Colon (tissue), 2 donors: ENCODE data around the gene EHMT1.
"Not testable (repeated sequence)": the region's sequence is repeated elsewhere in the genome, so short reads cannot be mapped to it uniquely, and the experiment has no call there.

Experiments used
- FAIRE-seq: peaks from 2 replicates; lab custom pipeline; 2012; peaks lifted over from hg19 to GRCh38; lab: Jason Lieb, UNC
- donor health status: control.
- donor health status: control.

Gene EHMT1

GRCh38 chr9:137873858-137874362 lies 255.1 kb downstream of the EHMT1 start:
- no peak for FAIRE-seq

DNA sequence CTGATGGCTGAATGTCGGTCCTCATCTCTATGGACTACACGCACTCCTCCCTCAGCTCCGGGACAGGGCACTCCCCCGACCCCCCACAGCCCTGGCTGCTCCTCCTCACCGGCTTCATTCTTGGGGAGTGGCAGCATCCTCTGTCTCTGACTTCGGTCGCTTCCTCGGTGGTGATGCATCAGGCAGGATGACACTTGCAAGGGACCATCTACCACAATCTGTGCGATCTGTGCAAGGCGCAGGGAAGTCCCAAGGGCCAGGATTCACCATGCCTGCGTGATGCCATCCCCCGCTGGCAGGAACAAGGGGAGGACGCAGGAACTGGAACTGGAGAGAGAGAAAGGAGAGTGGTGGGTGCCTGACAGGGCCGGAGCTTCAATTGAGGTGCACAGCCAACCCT lies 256.5 kb downstream of the EHMT1 start:
- FAIRE-seq = no peak

GRCh38 chr9:137875846-137876245 lies 257.0 kb downstream of the EHMT1 start:
- FAIRE-seq = no peak

DNA sequence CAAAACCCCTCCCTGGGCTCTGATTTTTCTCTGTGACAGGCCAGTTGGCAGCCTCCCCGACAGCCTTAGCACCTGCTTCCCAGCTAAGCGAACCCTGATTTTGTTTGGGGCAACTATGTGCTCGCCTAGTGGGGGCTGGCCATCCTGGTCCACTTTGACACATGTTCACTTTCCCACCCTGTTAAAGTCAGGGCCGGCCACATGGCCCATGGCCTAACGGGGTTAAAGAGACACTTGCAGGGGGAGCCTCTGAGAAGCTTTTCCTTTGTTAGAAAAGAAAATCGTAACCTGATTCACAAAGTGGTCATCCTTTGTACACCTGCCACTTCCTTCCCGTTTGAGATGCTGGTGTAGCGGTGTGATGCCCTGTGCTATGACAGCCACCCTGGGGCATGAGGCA lies 257.5 kb downstream of the EHMT1 start:
- FAIRE-seq = no peak

DNA sequence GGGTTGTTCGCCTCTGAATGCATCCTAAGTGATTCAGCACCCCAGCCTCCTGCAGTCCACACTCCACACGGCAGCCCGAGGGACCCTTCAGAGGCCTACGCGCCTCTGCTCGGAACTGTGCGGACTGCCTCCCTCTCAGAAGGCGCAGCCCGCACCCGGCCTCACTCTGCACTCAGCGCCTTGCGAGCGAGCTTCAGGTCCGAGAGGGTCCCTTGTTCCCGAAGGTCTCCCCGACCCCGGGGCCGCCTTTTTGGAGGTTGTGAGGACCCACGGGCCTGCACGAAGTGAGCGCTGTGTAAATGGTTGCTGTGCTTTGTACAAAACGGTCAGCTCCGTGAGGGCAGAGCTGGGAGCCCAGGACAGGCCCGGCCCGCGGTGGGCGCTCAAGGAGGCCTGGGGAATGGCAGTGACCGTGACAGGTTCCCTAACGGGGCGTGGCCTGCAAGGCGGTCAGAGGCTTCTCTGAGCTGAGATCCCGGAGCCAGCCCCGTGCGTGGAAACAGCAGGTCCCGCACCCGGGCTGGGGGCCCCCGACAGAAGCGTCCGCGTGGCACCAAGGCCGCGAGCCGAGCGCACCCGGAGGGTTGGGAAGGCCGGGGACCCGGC lies 258.1 kb downstream of the EHMT1 start:
- FAIRE-seq = no peak

DNA sequence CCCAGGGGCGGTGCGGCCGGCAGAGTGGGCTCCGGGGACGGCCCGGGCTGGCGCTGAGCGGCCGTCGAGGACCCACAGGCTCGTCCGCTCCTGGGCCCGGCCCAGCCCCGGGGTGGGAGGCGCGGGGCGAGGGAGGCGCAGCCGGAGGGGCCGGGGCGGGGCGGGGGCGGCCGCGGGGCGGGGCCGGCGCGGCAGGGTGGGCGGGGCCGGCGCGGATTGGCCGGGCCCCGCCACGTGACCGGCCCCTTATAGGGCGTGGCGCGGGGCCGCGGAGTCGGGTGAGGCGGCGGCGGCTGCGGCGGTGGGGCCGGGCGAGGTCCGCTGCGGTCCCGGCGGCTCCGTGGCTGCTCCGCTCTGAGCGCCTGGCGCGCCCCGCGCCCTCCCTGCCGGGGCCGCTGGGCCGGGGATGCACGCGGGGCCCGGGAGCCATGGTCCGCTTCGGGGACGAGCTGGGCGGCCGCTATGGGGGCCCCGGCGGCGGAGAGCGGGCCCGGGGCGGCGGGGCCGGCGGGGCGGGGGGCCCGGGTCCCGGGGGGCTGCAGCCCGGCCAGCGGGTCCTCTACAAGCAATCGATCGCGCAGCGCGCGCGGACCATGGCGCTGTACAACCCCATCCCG lies 258.8 kb downstream of the EHMT1 start, which contains the start of gene CACNA1B:
CACNA1B (plus strand) TSS at position 277 of the 617 bp plus-strand sequence; CDS start at position 429, 152 bp downstream.
- FAIRE-seq = not testable (repeated sequence)

DNA sequence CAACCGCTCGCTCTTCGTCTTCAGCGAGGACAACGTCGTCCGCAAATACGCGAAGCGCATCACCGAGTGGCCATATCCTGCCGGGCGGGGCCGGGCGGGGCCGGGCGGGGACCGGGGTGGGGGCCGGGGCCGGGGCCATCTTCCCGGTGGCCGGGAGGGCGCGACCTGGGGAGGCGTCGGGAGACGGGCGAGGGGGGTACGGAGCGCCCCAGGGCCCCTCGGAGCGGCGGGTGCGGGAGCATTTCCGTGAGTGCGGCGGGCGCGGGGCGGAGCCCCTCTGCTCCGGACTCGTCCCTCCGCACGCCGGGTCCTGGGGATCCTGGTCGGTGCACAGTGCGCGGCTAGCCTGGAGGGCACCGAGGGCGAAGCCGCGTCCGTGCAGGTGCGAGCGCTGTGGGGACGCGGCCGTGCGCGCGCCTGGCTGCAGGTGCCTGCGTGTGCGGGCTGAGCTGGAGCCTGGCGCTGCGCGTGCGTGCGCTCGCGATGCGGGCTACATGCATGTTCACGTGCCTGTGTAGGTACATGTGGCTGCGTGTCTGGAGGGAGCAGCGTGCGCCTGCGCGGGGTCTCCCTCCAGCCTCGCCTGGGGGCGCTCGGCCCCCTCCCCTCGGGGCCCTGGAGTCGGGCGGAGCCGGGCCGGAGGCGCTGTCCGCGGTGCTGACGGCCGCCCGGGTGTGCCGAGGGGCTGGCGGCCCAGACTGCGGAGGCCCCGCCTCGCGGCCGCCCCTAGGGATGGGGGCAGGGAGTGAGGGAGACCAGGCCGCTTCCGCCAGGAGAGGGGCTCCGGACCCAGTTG lies 259.5 kb downstream of the EHMT1 start:
- FAIRE-seq = no peak

GRCh38 chr9:137879052-137879451 lies 260.2 kb downstream of the EHMT1 start:
- FAIRE-seq = no peak

GRCh38 chr9:137879566-137880150 lies 260.9 kb downstream of the EHMT1 start:
- no peak for FAIRE-seq

DNA sequence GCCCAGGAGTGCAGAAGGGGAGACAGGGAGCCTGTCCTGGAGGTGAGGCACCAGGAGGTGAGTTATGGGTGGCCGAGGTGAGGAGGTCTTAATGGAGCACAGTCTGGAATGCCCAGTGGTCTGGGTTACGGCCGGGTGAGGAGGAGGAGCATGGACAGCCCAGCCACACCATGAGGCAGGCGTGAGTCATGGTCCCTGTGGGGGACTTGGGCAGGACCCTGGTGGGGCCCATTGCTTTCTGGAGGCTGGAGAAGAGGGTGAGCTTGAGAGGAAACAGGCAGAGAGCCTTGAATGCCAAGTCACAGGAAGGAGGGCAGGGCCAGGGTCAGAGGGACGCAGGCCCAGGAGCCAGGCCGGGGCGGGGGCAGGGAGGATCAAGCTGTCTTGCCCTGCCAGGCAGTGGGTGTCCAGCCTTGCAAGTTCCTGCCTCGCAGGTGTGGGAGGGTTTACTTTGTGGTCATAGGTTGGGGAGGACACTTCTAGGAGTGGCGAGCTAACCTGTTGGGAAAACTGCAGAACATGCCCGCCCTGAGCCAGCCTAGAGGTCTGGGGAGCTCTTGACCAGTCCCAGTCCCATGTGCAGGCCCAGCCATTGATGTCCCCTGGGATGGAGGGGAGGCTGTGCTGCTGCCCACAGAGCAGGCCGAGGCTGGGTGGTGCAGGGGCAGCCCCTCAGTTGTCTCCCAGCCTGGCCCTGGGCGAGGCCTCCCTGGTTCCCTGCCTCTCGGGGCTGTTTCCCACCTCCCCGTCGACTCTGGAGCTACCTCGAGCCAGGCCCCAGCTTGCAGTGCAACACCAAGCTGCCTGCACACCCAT lies 261.6 kb downstream of the EHMT1 start:
- FAIRE-seq = no peak

GRCh38 chr9:137880976-137881530 lies 262.2 kb downstream of the EHMT1 start:
- no peak for FAIRE-seq

- FAIRE-seq = no peak
These were observed 263.0 kb downstream of the EHMT1 start for GRCh38 chr9:137881591-137882505.

DNA sequence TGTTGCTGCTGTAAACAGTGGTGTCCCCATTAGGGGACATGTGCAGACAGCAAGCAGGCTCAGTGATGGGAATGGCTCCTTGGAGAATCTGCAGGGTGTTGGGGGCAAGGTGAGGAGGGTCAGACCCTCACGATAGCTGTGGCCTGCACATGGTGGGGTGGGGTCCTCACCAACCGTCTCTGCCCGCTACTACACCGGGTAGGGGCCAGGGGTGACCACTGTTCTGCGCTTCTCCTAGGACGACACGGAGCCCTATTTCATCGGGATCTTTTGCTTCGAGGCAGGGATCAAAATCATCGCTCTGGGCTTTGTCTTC lies 263.7 kb downstream of the EHMT1 start:
- no peak for FAIRE-seq

DNA sequence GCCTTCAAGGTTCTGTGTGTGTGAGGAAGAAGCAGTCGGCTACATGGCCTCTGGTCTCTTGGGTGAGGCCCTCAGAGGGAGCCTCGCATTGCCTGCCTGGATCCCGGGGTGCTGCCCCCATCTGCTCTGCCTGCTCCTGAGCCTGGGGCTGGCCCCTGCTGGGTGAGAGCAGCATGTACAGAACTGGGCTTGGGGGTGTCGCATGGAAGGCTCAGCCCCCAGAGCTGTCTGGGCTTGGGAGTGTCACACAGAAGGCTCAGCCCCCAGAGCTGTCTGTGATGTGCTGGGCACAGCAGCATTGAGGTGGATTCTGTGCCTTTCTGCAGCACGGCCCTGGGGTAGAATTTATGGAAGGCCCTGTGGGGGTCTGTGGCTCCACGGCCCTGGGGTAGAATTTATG lies 265.2 kb downstream of the EHMT1 start:
- not testable (repeated sequence) for FAIRE-seq

DNA sequence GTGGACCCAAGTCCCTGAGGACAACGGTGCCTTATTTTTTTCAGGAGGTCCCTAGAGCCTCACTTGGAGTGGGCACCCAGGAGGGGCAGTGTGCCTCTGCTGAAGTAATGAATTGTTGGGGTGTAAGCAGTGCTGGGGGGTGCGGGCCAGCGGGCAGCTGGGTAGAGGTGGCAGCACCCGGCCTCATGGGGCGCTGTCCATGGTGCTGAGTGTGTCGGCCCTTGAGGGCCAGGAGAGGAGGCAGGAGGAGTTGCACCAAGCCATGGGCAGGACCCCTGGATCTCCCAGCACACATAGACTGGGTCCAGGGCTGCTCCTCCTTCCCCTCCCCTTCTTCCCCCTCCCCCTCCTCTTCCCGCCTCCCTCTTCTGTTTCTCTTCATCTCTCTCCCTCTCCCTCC lies 265.7 kb downstream of the EHMT1 start:
- not testable (repeated sequence) for FAIRE-seq

DNA sequence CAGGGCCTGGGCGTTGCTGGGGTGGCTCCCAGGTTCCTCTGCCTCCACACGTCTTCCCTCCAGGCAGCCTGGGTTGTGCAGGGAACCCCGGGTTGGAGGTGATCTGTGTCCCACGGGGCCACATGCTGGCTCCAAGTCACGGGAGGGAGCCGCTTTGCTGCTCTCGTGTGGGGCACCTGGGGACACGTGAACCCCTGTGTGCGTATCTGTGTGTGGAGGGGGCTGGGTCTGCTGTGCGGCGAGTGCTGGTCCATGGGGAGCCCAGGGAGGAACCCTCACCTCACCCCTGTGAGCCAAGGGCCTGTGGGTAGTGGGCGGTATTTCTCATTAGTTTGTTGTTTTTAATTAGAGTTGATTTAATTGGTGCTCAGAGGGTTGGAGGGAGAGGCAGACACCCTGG lies 266.3 kb downstream of the EHMT1 start:
- FAIRE-seq = not testable (repeated sequence)
